GM23248 (cell line): ENCODE measurements around the gene MRPL49. TPM values are rescaled to one million over a fixed set of nuclear protein-coding genes. Genes with fewer than 3 reads are reported as not detected.

Experiments
- DNase-seq: peaks from one replicate; pipeline ENCODE4 v3.0.0-alpha.2; 2015
- H2AFZ ChIP-seq: fragments of 200-600 bp; sonication (generic); 2 replicates; pipeline ENCODE4 v1.6.1; 2016; ENCODE audit warnings: antibody characterized with exemption
- H3F3A ChIP-seq: fragments of 200-600 bp; sonication (generic); 2 replicates; pipeline ENCODE4 v1.6.1; 2016; ENCODE audit warnings: mild to moderate bottlenecking, antibody characterized with exemption, mixed run types; ENCODE audit not compliant: insufficient read depth
- H3K27ac ChIP-seq: fragments of 200-600 bp; sonication (generic); 2 replicates; pipeline ENCODE4 v1.5.1; 2016; ENCODE audit warnings: mild to moderate bottlenecking
- H3K27me3 ChIP-seq: fragments of 200-600 bp; sonication (generic); replicated peaks from 2 replicates; pipeline ENCODE4 v1.6.1; 2016; ENCODE audit warnings: mild to moderate bottlenecking; ENCODE audit not compliant: insufficient read depth
- H3K36me3 ChIP-seq: fragments of 200-600 bp; sonication (generic); 2 replicates; pipeline ENCODE4 v1.6.1; 2016; ENCODE audit warnings: low read depth, mild to moderate bottlenecking
- H3K4me1 ChIP-seq: fragments of 200-600 bp; sonication (generic); 2 replicates; pipeline ENCODE4 v1.6.1; 2016; ENCODE audit warnings: mild to moderate bottlenecking; ENCODE audit not compliant: insufficient read depth
- H3K4me2 ChIP-seq: fragments of 200-600 bp; sonication (generic); one replicate; pipeline ENCODE4 v1.6.1; 2016; ENCODE audit warnings: mild to moderate bottlenecking; ENCODE audit not compliant: unreplicated experiment
- H3K4me3 ChIP-seq: fragments of 200-600 bp; sonication (generic); 2 replicates; pipeline ENCODE4 v1.5.1; 2016; ENCODE audit warnings: mild to moderate bottlenecking
- H3K79me2 ChIP-seq: fragments of 200-600 bp; sonication (generic); 2 replicates; pipeline ENCODE4 v1.6.1; 2016; ENCODE audit warnings: mild to moderate bottlenecking; ENCODE audit not compliant: insufficient read depth
- H3K9ac ChIP-seq: fragments of 200-600 bp; sonication (generic); 2 replicates; pipeline ENCODE4 v1.6.1; 2016; ENCODE audit warnings: mild to moderate bottlenecking
- H3K9me2 ChIP-seq: fragments of 200-600 bp; sonication (generic); 2 replicates; pipeline ENCODE4 v1.6.1; 2016; ENCODE audit warnings: mixed run types, mild to moderate bottlenecking, moderate library complexity; ENCODE audit not compliant: insufficient read depth
- H3K9me3 ChIP-seq: fragments of 200-600 bp; sonication (generic); one replicate; pipeline ENCODE4 v1.6.1; 2017; ENCODE audit warnings: low read depth
- H4K20me1 ChIP-seq: fragments of 200-600 bp; sonication (generic); 2 replicates; pipeline ENCODE4 v1.6.0; 2016; ENCODE audit not compliant: insufficient read depth
- EZH2 ChIP-seq: fragments of 200-600 bp; sonication (generic); IDR thresholded peaks from 2 replicates; pipeline ENCODE4 v1.6.1; 2018; ENCODE audit warnings: antibody characterized with exemption, mild to moderate bottlenecking; ENCODE audit not compliant: insufficient read depth, poor library complexity, severe bottlenecking
- EZH2phosphoT487 ChIP-seq: fragments of 200-600 bp; sonication (generic); IDR thresholded peaks from 2 replicates; pipeline ENCODE4 v1.6.1; 2018; ENCODE audit warnings: antibody characterized with exemption, moderate library complexity, mild to moderate bottlenecking, low read depth; ENCODE audit not compliant: insufficient read depth
- WGBS, 2 experiments: methylation state at CpG; one replicate each; pipeline ENCODE4 v1.1.6; 2015 to 2017; ENCODE audit warnings: low lambda C conversion rate in 2 of 2, low coverage in 1 of 2; ENCODE audit errors: missing lambda C conversion rate in 2 of 2; 5-methylcytosine and 5-hydroxymethylcytosine counted together
- in situ Hi-C: fragments of 300-500 bp; cut with MboI; formaldehyde crosslinking; loops from 2 replicates; pipeline ENCODE4 v1.15.0; 2020
- polyA plus RNA-seq: library from polyadenylated mRNA; unstranded; fragments of >200 nt; fragmentation: Nextera tagmentation; extraction: Ambion mirVana; gene quantifications from 2 replicates; pipeline ENCODE4 v1.2.1, GENCODE V29; 2016
- total RNA-seq: library from RNA; depleted of rRNA; stranded (reverse); fragments of >200 nt; shearing (Covaris generic); gene quantifications from 2 replicates; pipeline ENCODE4 v1.2.3, GENCODE V29; 2014

MRPL49 gene
- total and polyA plus RNA-seq, 2 experiments from 2014 or later, result 53.3 to 78.4 TPM

- no peaks in the 10 kb centered on the region for H3K4me1 ChIP-seq
- TF ChIP-seq EZH2 (no peak), EZH2phosphoT487 (no peak)
- no peak overlapping the region for H3K9ac ChIP-seq
- no peak overlapping the region for H2AFZ ChIP-seq
- no peaks in the 10 kb centered on the region for H3K36me3 ChIP-seq
- H3K79me2 ChIP-seq, result peaks cover 54% of the 10 kb centered on the region
- H3F3A ChIP-seq, result no peaks in the 10 kb centered on the region
- no peaks in the 10 kb centered on the region for H3K9me2 ChIP-seq
- no peaks in the 10 kb centered on the region for H3K9me3 ChIP-seq
- no peak overlapping the region for H3K4me2 ChIP-seq
- H3K27ac ChIP-seq, result no peak overlapping the region
- DNase-seq, result no peak
- no peaks in the 10 kb centered on the region for H4K20me1 ChIP-seq
- in situ Hi-C loops, result no loop called here
- WGBS, 2 experiments, result 94 to 96% methylated on average over 9 of the region's 9 CpGs
- H3K4me3 ChIP-seq, result no peak overlapping the region
- no peaks in the 10 kb centered on the region for H3K27me3 ChIP-seq
Measured at GRCh38 chr11:65078786-65079342, 43.3 kb upstream of the MRPL49 start.

DNA sequence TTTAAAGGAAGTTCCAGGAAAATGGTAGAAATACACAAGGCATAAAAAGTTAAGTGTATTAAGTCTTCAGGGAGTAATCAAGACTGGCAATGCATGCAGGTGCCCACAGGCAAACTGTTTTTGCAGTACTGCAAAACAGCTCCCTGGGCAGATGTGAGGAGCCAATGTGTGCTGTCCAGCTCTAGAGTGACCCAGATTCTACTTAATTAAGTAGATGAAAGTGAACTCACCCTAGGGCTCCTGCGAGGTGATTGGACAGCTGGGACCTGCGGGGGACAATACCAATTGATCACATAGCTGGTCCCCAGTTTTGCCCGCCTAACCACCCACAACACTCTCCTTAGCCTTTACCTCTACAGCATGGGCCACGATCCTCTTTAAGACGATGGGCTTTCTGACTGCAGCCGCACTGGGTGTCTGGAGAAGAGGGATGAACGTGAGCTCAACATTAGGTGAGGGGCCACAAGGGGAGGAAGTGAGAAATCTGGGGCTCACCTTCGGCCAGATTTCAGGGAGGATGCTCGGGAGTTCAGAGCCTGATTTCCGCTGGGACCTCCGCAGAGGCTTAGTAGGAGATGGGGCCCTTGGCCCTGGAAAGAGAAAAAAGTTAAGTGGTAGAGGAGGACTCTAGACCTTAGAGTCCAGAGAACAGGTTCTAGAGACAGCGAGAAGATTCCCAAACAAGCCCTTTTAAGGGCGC is 38.8 kb upstream of the MRPL49 start:
- peak overlapping the region; percentile 93 for H2AFZ ChIP-seq
- H3K9me3 ChIP-seq, result no peaks in the 10 kb centered on the region
- peaks cover 9% of the 10 kb centered on the region; the same call in 1 of the 2 replicates for H3K36me3 ChIP-seq
- H4K20me1 ChIP-seq, result no peaks in the 10 kb centered on the region
- no peaks in the 10 kb centered on the region for H3F3A ChIP-seq
- in situ Hi-C loops, result no loop called here
- 0 out of 2 replicates have a peak, but pooled peaks cover 5% of the 10 kb centered on the region for H3K4me1 ChIP-seq
- H3K4me3 ChIP-seq, result peak overlapping the region; percentile 93
- peak overlapping the region; percentile 79 for H3K4me2 ChIP-seq
- H3K9me2 ChIP-seq, result no peaks in the 10 kb centered on the region
- TF ChIP-seq EZH2phosphoT487 (no peak), EZH2 (no peak)
- peak; percentile 30 for DNase-seq
- peaks cover 65% of the 10 kb centered on the region for H3K79me2 ChIP-seq
- no peaks in the 10 kb centered on the region for H3K27me3 ChIP-seq
- WGBS, 2 experiments, result 5 to 6% methylated on average over 13 of the region's 13 CpGs
- peak overlapping the region; percentile 89 for H3K27ac ChIP-seq
- H3K9ac ChIP-seq, result peak overlapping the region; percentile 94

- peaks cover 58% of the 10 kb centered on the region for H3K79me2 ChIP-seq
- 1 to 3% methylated on average over 77 to 79 of the region's 79 CpGs for WGBS, 2 experiments
Measured at GRCh38 chr11:65083834-65084597, 38.1 kb upstream of the MRPL49 start, which contains the start of the genes CDCA5 and ZFPL1. TSS of gene CDCA5 (minus strand) at chr11:65084040. CDS start at chr11:65083978, 62 bp downstream. TSS of gene ZFPL1 (plus strand) at chr11:65084222. CDS start at chr11:65084699, 477 bp downstream.

More at GRCh38 chr11:65083834-65084597, 38.1 kb upstream of the MRPL49 start, which contains the start of the genes CDCA5 and ZFPL1:
- Histone ChIP-seq H3K9me2 (no peaks in the 10 kb centered on the region), H3K9ac (peak within 1 kb of the TSS; percentile 94), H3K27ac (peak within 1 kb of the TSS; percentile 89), H3K9me3 (no peaks in the 10 kb centered on the region), H4K20me1 (no peaks in the 10 kb centered on the region), H3K27me3 (no peaks in the 10 kb centered on the region), H3K36me3 (peaks cover 9% of the 10 kb centered on the region; the same call in 1 of the 2 replicates), H2AFZ (peak within 1 kb of the TSS; percentile 93), H3K4me1 (0 out of 2 replicates have a peak, but pooled peaks cover 5% of the 10 kb centered on the region), H3F3A (no peaks in the 10 kb centered on the region), H3K4me3 (peak within 1 kb of the TSS; percentile 93), H3K4me2 (peak within 1 kb of the TSS; percentile 93)
- DNase-seq, result peak; percentile 99
- TF ChIP-seq EZH2phosphoT487 (no peak), EZH2 (no peak)
- in situ Hi-C loops, result no loop called here
